Measurements from ENCODE around the gene SPEM3. TPM values are rescaled to one million over a fixed set of nuclear protein-coding genes. Genes with fewer than 3 reads are reported as not detected.

The SPEM3 gene
- total RNA-seq: not detected

GRCh38 chr17:7428557-7428956 lies at the start of gene SPEM3:
TSS of gene SPEM3 (plus strand) at chr17:7428857. CDS start at chr17:7428903, 46 bp downstream.
- DNase-seq (ENCODE audit: low spot score in 2 of 2): no peak
- H3K9me3 ChIP-seq: no peaks in the 10 kb centered on the region
- H3K36me3 ChIP-seq: no peaks in the 10 kb centered on the region
- no peaks in the 10 kb centered on the region for H3K4me1 ChIP-seq
- intact Hi-C loops (cut with DNase I; ENCODE audit: low total_unique reads): no loop called here
- H3K27me3 ChIP-seq: no peaks in the 10 kb centered on the region
- no peak within 1 kb of the TSS for H3K4me3 ChIP-seq
- no peak within 1 kb of the TSS for H3K27ac ChIP-seq
- TF ChIP-seq CTCF (IDR thresholded peaks at IDR 0.05) (no peak), POLR2A (IDR thresholded peaks at IDR 0.05) (no peak), POLR2AphosphoS5 (IDR thresholded peaks at IDR 0.05) (no peak)

GRCh38 chr17:7379134-7379533 lies 49.5 kb upstream of the SPEM3 start:
- H3K4me1 ChIP-seq: peaks cover 0 to 4% of the 10 kb centered on the region in 2 donors
- no peaks in the 10 kb centered on the region for H3K27me3 ChIP-seq
- no peak for TF ChIP-seq POLR2A (IDR thresholded peaks at IDR 0.05)
- TF ChIP-seq CTCF (IDR thresholded peaks at IDR 0.05): no peak
- no peak for TF ChIP-seq POLR2AphosphoS5 (IDR thresholded peaks at IDR 0.05)
- H3K9me3 ChIP-seq: no peaks in the 10 kb centered on the region
- H3K4me3 ChIP-seq: no peak overlapping the region
- H3K27ac ChIP-seq: no peak overlapping the region
- no peak for DNase-seq (ENCODE audit: low spot score in 2 of 2)
- intact Hi-C loops (cut with DNase I; ENCODE audit: low total_unique reads): no loop called here
- no peaks in the 10 kb centered on the region for H3K36me3 ChIP-seq

GRCh38 chr17:7380321-7380720 lies 48.3 kb upstream of the SPEM3 start:
- peak; percentile 74 to 89 for DNase-seq (ENCODE audit: low spot score in 2 of 2)
- TF ChIP-seq CTCF (IDR thresholded peaks at IDR 0.05) (no peak), POLR2A (IDR thresholded peaks at IDR 0.05) (no peak), POLR2AphosphoS5 (IDR thresholded peaks at IDR 0.05) (no peak)
- Histone ChIP-seq H3K4me1 (peaks cover 0 to 4% of the 10 kb centered on the region in 2 donors), H3K9me3 (no peaks in the 10 kb centered on the region), H3K36me3 (no peaks in the 10 kb centered on the region), H3K27ac (peak overlapping the region; percentile 87 to 88), H3K27me3 (no peaks in the 10 kb centered on the region), H3K4me3 (peak overlapping the region; percentile 50 to 82 (median 75))
- intact Hi-C loops (cut with DNase I; ENCODE audit: low total_unique reads): no loop called here

- Histone ChIP-seq H3K36me3 (no peaks in the 10 kb centered on the region), H3K4me3 (peak within 1 kb of the TSS; percentile 50 to 82 (median 75)), H3K27ac (peak within 1 kb of the TSS; percentile 87 to 88), H3K4me1 (peaks cover 0 to 4% of the 10 kb centered on the region in 2 donors), H3K9me3 (no peaks in the 10 kb centered on the region), H3K27me3 (no peaks in the 10 kb centered on the region)
- DNase-seq (ENCODE audit: low spot score in 2 of 2): peak; percentile 69 to 84
- peak; percentile 71 for TF ChIP-seq POLR2A (IDR thresholded peaks at IDR 0.05)
- TF ChIP-seq POLR2AphosphoS5 (IDR thresholded peaks at IDR 0.05): peak in 1 of 3 donors; percentile 59
- peak in 1 of 3 donors; percentile 11 for TF ChIP-seq CTCF (IDR thresholded peaks at IDR 0.05)
- intact Hi-C loops (cut with DNase I; ENCODE audit: low total_unique reads): no loop called here
These were observed 47.6 kb upstream of the SPEM3 start, which contains the start of gene TNK1 for GRCh38 chr17:7380855-7381683. TSS of gene TNK1 (plus strand) at chr17:7381089. CDS start at chr17:7382927, 1,838 bp downstream.

GRCh38 chr17:7382901-7383300 lies 45.8 kb upstream of the SPEM3 start:
- Histone ChIP-seq H3K9me3 (no peaks in the 10 kb centered on the region), H3K4me3 (no peak overlapping the region), H3K27ac (no peak overlapping the region), H3K4me1 (peaks cover 0 to 4% of the 10 kb centered on the region in 2 donors), H3K36me3 (no peaks in the 10 kb centered on the region), H3K27me3 (no peaks in the 10 kb centered on the region)
- intact Hi-C loops (cut with DNase I; ENCODE audit: low total_unique reads): no loop called here
- no peak for DNase-seq (ENCODE audit: low spot score in 2 of 2)
- TF ChIP-seq CTCF (IDR thresholded peaks at IDR 0.05): no peak
- no peak for TF ChIP-seq POLR2A (IDR thresholded peaks at IDR 0.05)
- no peak for TF ChIP-seq POLR2AphosphoS5 (IDR thresholded peaks at IDR 0.05)
